GM19328 (cell line): ENCODE results near the gene HDAC4.

Experiments used
- ATAC-seq: cut with Tn5 transposase; IDR thresholded peaks from one replicate; pipeline ENCODE4 v1.9.1; 2021; ENCODE audit warnings: mild to moderate bottlenecking, moderate library complexity; ENCODE audit not compliant: unreplicated experiment

HDAC4 gene

DNA sequence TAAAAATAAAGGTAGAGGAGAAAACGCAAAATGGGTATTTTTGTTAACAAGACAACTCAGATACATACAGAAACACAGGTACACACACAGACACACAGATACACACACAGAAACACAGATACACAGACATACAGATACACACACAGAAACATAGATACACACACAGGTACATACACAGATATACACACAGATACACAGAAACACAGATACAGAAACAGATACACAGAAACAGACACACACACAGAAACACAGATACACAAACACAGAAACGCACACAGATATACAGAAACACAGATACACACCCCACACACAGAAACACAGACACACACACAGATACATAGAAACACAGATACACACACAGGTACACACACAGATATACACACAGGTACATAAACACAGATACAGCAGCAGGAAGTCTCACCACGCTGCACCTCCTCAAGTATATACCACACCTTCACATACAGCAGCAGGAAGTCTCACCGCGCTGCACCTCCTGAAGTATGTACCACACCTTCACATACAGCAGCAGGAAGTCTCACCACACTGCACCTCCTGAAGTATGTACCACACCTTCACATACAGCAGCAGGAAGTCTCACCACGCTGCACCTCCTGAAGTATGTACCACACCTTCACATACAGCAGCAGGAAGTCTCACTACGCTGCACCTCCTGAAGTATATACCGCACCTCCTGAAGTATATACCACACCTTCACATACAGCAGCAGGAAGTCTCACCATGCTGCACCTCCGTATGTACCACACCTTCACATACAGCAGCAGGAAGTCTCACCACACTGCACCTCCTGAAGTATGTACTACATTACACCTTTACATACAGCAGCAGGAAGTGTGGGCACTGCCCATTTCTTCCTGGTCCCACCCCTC is 250.5 kb downstream of the HDAC4 start:
- ATAC-seq = no peak

DNA sequence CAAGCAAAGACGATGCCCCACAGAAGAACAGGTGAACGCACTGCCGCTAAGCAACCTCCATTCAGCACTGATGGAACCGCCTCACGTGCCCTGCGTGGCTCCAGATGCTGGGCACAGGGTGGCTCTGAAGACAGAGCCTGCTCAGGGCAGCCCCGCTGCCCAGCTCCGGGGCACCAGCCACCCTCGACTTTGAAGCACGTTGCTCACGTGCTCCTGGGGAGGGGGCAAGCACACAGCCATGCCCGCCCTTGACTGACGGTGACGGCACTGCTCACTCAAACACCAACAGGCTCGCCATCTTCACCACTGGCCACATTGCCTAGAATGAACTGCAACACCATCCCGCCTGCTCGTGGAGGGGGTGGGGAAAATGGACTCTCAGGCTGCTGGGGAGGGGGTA is 251.3 kb downstream of the HDAC4 start:
- no peak for ATAC-seq

DNA sequence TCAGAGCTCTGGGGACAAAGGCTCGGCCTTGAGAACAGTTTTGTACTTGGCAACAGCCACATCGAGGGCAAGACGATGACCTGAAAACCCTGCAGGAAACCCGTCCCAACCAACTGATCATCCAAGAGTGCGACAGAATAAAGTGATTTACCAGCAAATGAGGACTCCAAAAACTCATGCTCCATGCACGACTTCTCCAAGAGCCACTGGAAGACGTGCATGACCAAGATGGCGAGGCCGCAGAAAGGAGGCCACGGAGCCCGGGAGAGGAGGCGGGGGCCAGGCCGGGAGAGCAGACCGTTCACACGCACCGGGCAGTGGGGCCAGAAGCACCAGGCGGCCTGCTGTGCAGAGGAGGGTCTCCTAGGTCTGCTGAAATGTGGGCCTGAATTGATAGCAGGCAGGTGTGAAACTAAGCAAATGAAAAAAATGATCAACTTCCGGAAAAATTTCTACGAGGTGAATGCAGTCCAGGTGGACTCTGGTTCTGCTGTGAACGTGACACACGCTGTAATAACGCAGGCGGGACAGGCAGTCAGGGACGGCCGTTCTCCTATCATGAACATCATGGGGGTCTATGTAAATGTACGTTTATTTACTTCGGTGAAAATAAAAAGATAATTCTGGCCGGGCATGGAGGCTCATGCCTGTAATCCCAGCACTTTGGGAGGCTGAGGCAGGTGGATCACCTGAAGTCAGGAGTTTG is 252.2 kb downstream of the HDAC4 start:
- no peak for ATAC-seq

DNA sequence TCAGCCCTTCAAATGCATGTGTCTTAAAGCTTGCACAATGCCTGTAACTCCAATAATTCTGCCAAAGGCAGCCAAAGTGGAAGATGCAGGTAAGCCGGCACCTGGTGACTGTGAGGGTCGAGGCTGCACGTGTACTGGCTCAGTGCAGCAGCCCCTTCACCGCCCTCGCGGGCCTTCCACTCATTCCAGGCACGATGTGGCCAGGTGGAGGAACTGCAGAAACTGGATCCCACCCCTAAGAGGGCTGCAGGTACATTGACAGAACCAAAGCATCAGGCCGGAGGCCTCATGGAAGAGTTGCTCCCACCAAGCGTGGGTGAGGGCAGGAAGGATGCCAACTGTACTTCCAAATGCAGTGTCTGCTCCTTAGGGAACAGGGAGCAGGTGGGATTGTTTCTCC is 253.4 kb downstream of the HDAC4 start:
- ATAC-seq = no peak

DNA sequence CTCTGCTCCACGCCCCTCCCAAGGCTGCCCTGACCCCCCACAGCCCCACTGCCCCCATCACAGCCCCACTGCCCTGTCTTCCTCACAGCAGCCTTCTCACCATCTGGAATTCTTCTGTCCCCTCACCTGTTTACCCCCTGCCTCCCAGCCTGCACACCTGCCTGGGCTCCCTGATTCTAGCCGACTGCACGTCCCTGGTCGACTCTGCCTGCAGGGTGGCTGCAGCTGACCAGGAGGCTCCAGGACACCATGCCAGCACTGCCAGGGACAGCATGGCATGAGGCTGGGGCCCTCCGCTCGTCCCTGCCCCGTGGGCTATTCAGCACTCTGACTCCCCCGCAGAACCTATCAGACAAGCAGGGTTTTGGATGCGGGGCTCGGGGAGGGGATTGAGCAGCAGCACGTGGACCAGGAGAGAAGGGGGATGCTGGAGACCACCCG is 254.1 kb downstream of the HDAC4 start:
- no peak for ATAC-seq

DNA sequence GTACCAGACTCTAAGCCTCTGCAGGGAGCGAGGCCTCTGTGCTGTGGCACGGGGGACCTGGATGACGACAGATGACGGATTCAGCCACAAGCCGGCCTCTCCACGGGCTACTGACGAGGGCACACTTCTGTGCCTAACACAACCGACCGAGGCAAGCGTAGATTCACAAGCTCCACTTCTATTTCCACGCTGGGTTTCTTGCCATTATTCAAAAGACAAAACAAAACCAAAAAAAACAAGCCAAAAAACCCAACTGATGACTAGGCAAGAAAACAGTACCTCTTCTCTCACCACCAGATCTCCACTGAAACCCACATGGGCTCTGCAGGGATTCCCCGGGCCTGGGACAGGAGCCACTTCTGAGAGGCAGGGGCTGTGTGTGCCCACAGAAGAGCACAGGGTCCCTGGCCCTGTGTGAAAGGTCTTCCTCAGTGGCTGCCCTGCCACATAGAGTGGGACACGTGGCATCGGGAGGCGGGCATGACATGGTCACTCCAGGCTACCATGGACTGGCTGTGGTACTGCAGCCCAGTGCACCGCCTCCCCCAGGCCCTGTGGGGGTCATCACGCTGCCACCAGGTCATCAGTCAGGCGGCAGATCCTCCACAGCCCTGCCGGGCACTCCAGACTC is 254.7 kb downstream of the HDAC4 start:
- no peak for ATAC-seq

DNA sequence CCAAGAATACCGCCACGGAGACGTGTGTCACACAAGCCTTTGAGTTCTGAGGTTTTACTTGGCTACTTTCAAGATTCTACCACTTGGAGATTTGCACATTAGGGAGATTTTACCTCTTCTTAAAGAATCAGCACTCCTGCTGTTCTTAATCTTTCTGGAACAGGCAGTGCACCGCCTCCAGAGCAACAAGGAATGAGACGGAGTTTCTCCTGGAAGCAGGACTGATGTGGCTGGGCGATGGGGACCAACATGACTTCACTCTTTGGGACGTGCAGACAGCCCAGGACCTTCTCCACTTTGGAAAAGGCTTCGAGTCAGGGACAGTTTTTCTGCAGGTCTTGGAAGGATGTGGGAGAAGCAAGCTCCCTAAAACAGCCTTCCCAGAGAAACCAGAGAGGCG is 255.2 kb downstream of the HDAC4 start:
- ATAC-seq = no peak

DNA sequence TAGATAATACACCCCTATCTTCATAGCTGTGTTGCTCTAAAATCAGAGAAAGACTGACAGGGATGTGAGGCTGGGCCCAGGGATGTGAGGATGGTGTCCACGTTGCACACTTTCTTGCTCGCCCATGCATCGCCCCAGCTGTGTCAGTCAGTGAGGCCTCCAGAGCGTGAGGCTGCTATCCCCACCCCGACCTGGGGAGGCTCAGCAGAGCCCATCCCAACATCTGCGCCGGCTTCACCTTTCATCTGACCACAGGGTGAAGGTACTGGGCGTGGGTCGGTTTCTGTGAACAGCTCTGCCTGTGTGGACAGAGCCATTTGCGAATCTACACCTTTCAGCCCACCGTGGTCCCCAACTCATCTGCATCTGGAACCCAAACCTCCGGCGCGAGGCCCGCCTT is 255.7 kb downstream of the HDAC4 start:
- ATAC-seq = no peak

DNA sequence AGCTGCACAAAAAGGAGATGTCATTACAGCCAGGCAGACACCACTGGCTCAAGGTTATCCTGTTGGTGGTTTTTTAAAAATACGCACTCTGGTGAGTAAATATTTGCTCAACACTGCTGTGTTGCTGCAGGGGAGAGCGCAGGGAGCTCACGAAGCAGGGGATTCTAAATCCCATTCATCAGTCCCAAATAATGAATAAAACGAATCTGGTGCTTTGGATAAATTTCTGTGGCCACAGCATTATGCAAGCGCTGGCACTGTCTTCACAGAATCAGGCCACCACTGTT is 256.2 kb downstream of the HDAC4 start:
- no peak for ATAC-seq

DNA sequence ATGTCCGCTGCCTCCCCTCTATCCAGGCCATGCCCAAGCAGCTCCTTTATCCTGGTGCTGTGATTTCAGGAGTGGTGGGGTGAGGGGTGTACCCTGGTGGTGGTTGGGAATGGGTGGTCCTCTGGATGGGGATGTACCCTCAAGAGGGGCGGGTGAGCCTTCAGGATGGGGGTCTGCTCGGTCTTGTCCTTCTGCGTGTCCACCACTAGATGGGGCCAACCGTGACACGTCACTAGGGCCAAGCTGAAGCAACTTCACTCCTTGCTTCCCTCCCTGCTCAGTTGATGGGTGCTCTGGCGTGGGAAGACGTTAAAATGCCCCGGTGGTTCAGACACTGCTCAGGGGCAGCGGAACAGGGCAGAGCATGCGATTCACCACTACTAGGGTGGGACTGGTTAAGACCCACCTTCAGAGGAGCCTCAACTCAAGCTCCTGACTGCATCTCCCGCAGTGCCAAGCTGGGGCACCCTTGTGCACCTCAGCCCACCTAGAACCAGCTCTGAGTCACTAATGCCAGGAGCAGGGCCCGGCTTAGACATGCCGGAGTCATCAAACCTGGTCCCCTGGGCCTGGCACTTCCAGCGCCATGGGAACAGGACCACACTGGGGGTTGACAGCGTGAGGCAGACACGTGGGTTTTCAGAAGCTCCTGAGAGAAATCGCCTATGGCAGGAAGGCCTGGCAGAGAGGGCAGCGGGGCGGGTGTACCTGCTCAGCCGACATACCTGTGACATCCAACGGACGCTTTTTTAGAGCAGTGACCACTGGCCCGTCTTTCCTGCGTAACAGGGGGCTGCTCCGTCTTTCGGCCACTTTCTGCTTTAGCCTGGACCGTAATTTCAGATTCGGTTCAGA is 256.7 kb downstream of the HDAC4 start:
- ATAC-seq = no peak

DNA sequence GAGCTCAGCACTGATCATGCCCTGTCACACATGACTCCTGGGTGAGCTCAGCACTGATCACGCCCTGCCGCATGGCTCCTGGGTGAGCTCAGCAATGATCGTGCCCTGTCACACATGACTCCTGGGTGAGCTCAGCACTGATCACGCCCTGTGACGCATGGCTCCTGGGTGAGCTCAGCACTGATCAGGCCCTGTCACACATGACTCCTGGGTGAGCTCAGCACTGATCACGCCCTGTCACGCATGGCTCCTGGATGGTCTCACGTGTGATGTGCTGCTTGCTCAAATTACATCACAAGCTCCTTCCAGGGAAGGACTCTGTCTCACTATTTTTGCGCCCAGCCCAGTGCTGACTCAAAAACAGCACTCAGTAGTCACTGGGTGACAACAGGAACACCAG is 258.0 kb downstream of the HDAC4 start:
- no peak for ATAC-seq

DNA sequence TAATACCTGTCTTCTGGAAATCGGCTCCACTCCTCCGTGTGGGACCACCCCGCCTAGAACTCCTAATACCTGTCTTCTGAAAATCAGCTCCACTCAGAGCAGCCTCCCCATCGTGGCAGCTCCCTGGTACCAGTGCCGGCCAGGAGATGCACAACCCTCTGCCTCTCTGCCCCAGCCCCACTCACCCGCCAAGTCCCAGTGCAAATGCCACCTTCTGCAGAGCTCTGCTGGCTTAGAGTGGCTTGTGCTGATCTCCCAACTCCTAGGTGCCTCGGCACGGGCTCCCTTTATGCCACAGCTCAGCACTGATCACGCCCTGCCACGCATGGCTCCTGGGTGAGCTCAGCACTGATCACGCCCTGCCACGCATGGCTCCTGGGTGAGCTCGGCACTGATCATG is 258.5 kb downstream of the HDAC4 start:
- ATAC-seq = no peak

DNA sequence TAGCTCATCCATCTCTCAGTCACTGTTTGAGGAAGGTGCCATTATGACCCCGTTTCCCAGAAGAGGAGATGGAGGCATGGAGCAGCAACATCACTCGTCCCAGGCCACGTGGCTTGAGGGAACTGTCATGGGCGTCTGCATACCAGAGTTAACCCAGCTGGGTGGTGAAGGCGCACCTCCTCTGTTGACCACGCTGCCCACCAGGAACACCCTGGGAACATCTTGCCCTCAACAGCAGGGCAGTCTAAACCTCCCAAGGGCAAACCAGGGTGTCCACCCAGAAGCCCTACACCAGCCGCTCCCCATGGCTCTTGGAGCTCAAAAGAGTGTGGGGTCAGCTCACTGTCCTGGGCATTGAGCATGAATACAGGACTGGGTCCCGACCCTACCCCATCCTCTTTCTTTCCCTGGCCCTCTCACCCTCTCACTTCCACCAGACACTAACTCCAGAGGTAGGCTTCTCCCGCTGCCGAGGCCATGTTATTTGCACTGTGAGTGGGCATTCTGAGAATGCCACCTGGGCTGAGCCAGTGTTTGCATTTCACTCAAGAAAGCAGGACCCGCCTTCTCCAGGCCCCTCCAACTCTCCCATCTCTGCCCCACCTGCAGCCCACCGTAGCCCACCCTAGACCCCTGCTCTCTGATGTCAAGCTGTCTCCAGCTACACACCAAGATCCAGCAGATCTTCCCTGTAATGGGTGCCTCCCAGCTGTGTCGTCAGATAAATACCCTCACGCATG is 259.6 kb downstream of the HDAC4 start:
- no peak for ATAC-seq

DNA sequence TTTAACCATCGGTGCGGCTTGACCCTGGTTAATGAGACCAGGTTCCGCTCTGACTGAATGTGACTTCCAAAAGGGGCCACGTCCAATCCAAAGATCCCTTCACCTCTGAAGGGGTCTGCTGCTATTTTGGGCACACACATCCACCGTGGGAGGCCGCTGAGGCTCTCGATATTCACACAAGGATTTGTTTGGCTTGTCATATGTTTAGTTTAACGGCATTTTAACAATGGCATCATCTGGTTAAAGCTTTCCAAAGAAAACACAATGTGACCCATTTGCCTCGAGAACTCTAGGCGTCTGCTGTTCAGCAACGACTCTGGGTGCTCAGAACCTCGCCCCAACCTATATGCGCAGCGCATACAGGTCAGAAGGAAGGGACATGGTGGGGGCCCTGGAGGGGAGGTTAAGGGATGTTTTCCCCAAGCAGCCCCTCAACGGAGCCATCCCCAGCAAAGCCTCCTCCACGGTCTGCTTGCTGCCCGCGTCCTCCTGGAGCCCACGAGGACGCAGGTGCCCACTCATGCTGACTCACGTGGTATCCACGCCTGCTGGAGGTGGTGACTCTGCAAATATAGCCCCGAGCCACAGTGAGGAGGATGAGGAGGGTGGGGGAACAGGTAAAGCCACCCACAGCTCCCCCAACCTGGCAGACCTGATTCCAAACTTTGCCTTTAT is 260.3 kb downstream of the HDAC4 start:
- no peak for ATAC-seq

DNA sequence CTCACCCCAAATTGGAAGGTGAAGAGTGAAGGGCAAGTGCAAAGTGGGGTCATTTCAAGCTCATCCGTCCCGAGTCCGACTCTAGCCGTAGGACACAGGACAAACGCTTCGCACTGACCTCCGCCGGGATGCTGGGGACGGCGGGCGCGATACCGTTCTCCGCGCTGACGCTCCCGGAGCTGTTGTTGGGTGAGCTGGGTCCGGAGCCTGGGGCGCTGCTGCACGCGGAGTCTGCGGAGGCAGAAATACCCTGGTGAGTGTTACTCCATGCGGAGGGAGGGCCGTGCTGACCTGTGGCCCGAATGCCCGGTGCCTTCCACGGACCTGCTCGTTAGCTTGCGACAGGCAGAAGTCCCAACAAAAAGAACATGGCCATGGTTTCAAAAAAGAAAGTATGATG is 261.3 kb downstream of the HDAC4 start:
- ATAC-seq = no peak

DNA sequence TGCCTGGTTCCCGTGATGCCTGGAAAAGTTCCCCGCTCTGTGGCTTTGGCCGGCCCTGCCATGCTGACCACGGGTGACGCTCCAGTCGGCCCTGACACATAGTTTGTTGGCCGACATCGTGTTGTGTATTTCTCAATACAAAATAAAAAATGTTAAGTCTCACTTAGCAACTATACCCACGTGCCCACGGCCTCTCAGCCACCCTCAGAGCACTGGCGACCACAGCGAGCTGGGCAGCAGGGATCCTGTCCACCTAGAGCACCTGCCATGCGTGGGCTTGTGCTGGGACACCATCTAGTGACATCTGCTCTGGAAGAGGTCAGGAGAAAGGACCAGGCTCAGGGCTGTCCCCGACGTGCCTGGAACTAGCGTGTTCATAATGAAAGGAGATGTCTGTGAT is 261.7 kb downstream of the HDAC4 start:
- ATAC-seq = no peak

DNA sequence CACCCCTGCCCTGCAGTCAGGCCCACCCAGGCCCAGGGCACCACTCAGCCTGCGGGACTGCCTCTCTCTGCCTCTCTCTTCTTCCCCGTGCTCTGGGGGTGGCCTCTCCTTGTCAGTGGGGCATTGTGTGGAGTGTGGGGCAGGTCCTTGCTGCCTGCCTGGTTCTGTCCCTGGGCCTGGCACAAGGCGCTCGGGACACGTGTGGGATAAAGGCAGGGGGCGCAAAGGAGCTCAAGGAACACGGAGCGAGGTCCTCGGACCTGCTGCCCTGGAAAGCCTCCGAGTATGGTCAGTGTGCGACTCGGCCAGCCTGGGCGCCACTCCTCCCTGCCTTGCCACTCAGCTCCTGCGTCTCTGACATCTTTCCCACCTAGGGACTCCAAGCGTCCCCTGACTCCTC is 262.2 kb downstream of the HDAC4 start:
- no peak for ATAC-seq

DNA sequence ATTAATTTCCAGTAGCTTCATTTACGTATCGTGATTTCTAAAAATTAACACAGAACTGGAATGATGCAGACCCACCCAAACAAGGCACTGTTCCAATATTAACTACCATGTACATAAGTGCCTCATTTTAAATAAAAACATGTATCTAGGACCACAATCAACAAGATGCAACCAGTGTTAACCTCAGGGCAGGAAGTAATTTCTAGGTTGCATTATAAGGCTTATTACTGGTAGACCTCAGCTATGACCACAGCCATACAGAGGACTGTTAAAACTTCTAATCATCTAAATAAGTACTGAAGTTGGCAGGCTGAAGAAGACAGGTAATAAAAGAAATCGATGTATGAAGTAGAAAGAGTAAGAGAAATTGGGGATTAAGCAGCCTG is 262.9 kb downstream of the HDAC4 start:
- no peak for ATAC-seq

DNA sequence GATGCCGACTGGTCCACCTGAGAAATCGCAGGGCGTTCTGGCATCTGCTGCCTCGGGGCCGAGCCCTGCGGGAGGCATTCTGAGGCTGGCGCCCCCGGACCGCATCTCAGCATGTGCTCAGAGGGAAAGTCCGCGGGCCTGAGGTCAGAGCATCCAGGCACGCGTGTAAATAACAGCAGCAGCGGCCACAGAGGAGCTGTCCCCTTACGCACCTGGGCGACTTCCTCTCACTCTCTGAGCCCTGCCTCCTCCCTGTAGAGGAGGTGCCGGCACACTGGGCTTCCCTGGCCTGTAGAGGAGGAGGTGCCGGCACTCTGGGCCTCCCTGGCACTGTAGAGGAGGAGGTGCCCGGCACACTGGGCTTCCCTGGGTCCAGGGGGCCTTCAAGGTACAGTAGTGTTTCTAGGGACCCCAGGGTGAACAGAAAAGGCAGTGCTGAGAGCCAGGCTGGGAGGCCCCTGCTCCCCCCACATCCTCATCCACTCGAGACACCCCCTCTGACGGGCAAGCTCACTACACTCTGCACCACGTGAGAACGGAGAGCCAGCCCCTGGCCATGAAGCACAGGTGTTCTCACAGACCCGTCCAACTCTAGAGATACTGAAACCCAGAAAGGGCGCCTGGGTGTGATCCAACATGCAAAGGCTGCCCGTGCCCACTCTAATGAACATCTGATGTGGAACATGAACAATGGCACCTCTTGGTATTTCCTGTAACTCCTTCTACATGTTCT is 263.5 kb downstream of the HDAC4 start:
- no peak for ATAC-seq
